Lower lobe of right lung (tissue), 2 donors: ENCODE results near the gene CCDC40. TPM values are rescaled to one million over a fixed set of nuclear protein-coding genes. Genes with fewer than 3 reads are reported as not detected.

Experiments used
- ATAC-seq, 2 donors: fragments of 200-7000 bp; cut with Tn5 transposase; one replicate each; pipeline ENCODE4 v1.9.1; 2020 to 2022; ENCODE audit warnings: mild to moderate bottlenecking in 2 of 2, moderate library complexity in 2 of 2
- DNase-seq: peaks from one replicate; pipeline ENCODE4 v3.0.0-alpha.2; 2020
- H3K27ac ChIP-seq: fragments of 200-600 bp; one replicate; pipeline ENCODE4 v1.8.0; 2022
- H3K27me3 ChIP-seq: fragments of 200-600 bp; one replicate; pipeline ENCODE4 v1.8.0; 2022; ENCODE audit warnings: low read depth
- H3K36me3 ChIP-seq: fragments of 200-600 bp; one replicate; pipeline ENCODE4 v1.8.0; 2022; ENCODE audit warnings: mild to moderate bottlenecking
- H3K4me1 ChIP-seq: fragments of 200-600 bp; one replicate; pipeline ENCODE4 v1.8.0; 2022
- H3K4me3 ChIP-seq: fragments of 200-600 bp; one replicate; pipeline ENCODE4 v1.8.0; 2022; ENCODE audit warnings: mild to moderate bottlenecking
- H3K9me3 ChIP-seq: fragments of 200-600 bp; one replicate; pipeline ENCODE4 v1.8.0; 2022
- CTCF ChIP-seq: fragments of 200-600 bp; IDR thresholded peaks from one replicate; pipeline ENCODE4 v1.8.0; 2022; ENCODE audit warnings: antibody characterized with exemption, mild to moderate bottlenecking
- intact Hi-C: fragments of 100-400 bp; cut with DNase I; formaldehyde crosslinking; loops from one replicate; pipeline ENCODE4 v1.11.0; 2022
- total RNA-seq: library from RNA; stranded (reverse); fragmentation: NEBNext Ultra II Directional; extraction: Animal tissue kit (Norgen Biotek cat#: 25700); gene quantifications from one replicate; pipeline ENCODE4 v1.2.1, GENCODE V29; 2021
- donor health status: DM: no; HTN: yes; CAD: no; lungs with severe emphysema.

Gene CCDC40
- total RNA-seq, 1 donor from 2014 or later = 14.1 TPM

GRCh38 chr17:80101011-80101945 is 64.8 kb downstream of the CCDC40 start, which contains the start of gene GAA:
Gene GAA, plus strand, starts transcription at chr17:80101581. Its CDS starts 3,006 bp downstream, at chr17:80104587.
- Histone ChIP-seq H3K4me1 (peaks cover 17% of the 10 kb centered on the region), H3K36me3 (no peaks in the 10 kb centered on the region), H3K27me3 (no peaks in the 10 kb centered on the region), H3K9me3 (no peaks in the 10 kb centered on the region), H3K4me3 (peak within 1 kb of the TSS; percentile 86), H3K27ac (peak within 1 kb of the TSS; percentile 89)
- peak; percentile 79 for TF ChIP-seq CTCF
- ATAC-seq (peak; percentile 93 to 95), DNase-seq (peak; percentile 90)
- intact Hi-C loops = no loop called here

GRCh38 chr17:80101946-80102663 is 65.7 kb downstream of the CCDC40 start:
- H3K9me3 ChIP-seq = no peaks in the 10 kb centered on the region
- H3K36me3 ChIP-seq = no peaks in the 10 kb centered on the region
- DNase-seq (no peak), ATAC-seq (peak; percentile 38 to 41)
- TF ChIP-seq CTCF = no peak
- peak overlapping the region; percentile 86 for H3K4me3 ChIP-seq
- peak overlapping the region; percentile 89 for H3K27ac ChIP-seq
- H3K4me1 ChIP-seq = peaks cover 17% of the 10 kb centered on the region
- H3K27me3 ChIP-seq = no peaks in the 10 kb centered on the region
- intact Hi-C loops = no loop called here

GRCh38 chr17:80102664-80103448 is 66.4 kb downstream of the CCDC40 start:
- ATAC-seq (no peak), DNase-seq (no peak)
- H3K4me3 ChIP-seq = peak overlapping the region; percentile 86

GRCh38 chr17:80103449-80104085 is 67.1 kb downstream of the CCDC40 start:
- Histone ChIP-seq H3K36me3 (no peaks in the 10 kb centered on the region), H3K27ac (no peak overlapping the region), H3K9me3 (no peaks in the 10 kb centered on the region), H3K4me1 (peaks cover 17% of the 10 kb centered on the region), H3K27me3 (no peaks in the 10 kb centered on the region), H3K4me3 (no peak overlapping the region)
- DNase-seq (no peak), ATAC-seq (no peak)
- no peak for TF ChIP-seq CTCF
- intact Hi-C loops = no loop called here

More at GRCh38 chr17:80102664-80103448, 66.4 kb downstream of the CCDC40 start:
- H3K27me3 ChIP-seq = no peaks in the 10 kb centered on the region
- H3K36me3 ChIP-seq = no peaks in the 10 kb centered on the region
- no peaks in the 10 kb centered on the region for H3K9me3 ChIP-seq
- no peak overlapping the region for H3K27ac ChIP-seq
- intact Hi-C loops = no loop called here
- TF ChIP-seq CTCF = no peak
- peaks cover 17% of the 10 kb centered on the region for H3K4me1 ChIP-seq
